Body of pancreas (tissue), 4 donors: ENCODE data around the gene SUV39H1. TPM values are rescaled to one million over a fixed set of nuclear protein-coding genes. Genes with fewer than 3 reads are reported as not detected.

Experiments used
- ATAC-seq: fragments of 150-250 bp; one replicate; pipeline ENCODE4 v1.9.1; 2016
- DNase-seq, 4 donors: peaks; one replicate each; pipeline ENCODE4 v3.0.0-alpha.2; 2019
- H3K27ac ChIP-seq, 4 donors: fragments of 200-600 bp; sonication (generic); 1 replicate in 3 of 4; 2 replicates in 1 of 4; pipeline versions ENCODE4 v1.5.1 to v1.6.1; 2016 to 2019; ENCODE audit warnings: mild to moderate bottlenecking in 1 of 4, mixed read lengths in 1 of 4, moderate library complexity in 1 of 4
- H3K27me3 ChIP-seq, 2 donors: fragments of 200-600 bp; sonication (generic); one replicate each; pipeline ENCODE4 v1.6.0; 2016; ENCODE audit warnings: mild to moderate bottlenecking in 1 of 2
- H3K36me3 ChIP-seq, 2 donors: fragments of 200-600 bp; sonication (generic); replicated peaks in 1 of 2; 2 replicates each; pipeline ENCODE4 v1.5.1; 2016; ENCODE audit warnings: low read depth in 2 of 2; ENCODE audit not compliant: insufficient read depth in 1 of 2
- H3K4me1 ChIP-seq: fragments of 200-600 bp; sonication (generic); one replicate; pipeline ENCODE4 v1.6.0; 2016
- H3K4me3 ChIP-seq, 2 donors: fragments of 200-600 bp; sonication (generic); 1 replicate in 1 of 2; 2 replicates in 1 of 2; pipeline ENCODE4 v1.5.1; 2016 to 2019
- H3K9me3 ChIP-seq, 3 donors: fragments of 200-600 bp; sonication (generic); 1 replicate in 2 of 3; 2 replicates in 1 of 3; pipeline ENCODE4 v1.5.1; 2016
- CTCF ChIP-seq, 7 experiments: fragments of 450-650 bp in 4 of 7; fragments of 200-600 bp in 3 of 7; sonication (generic) in 3 of 7; IDR thresholded peaks; one replicate each; pipeline ENCODE4 v1.5.1; 2016 to 2019; ENCODE audit warnings: antibody characterized with exemption in 7 of 7
- POLR2A ChIP-seq, 3 donors: fragments of 450-650 bp; IDR thresholded peaks; one replicate each; pipeline ENCODE4 v1.6.1; 2016; ENCODE audit warnings: antibody characterized with exemption in 3 of 3, mild to moderate bottlenecking in 2 of 3
- WGBS, 2 donors: methylation state at CpG; one replicate each; pipeline ENCODE4 v1.1.5; 2017; 5-methylcytosine and 5-hydroxymethylcytosine counted together
- intact Hi-C: fragments of 100-400 bp; cut with DNase I; formaldehyde crosslinking; loops from one replicate; pipeline ENCODE4 v1.15.1; 2023
- total RNA-seq, 2 donors: library from RNA; depleted of rRNA; stranded (reverse); fragments of >200 nt; gene quantifications; one replicate each; pipeline ENCODE4 v1.1.0, GENCODE V29; 2016

SUV39H1 gene
- total RNA-seq, 2 donors from 2014 or later, result 2.1 to 2.6 TPM

GRCh38 chrX:48719958-48720357 lies 23.4 kb downstream of the SUV39H1 start:
- ATAC-seq (no peak), DNase-seq (no peak)
- WGBS, 2 donors, result 33 to 60% methylated on average over 2 of the region's 2 CpGs
- H3K27me3 ChIP-seq, result no peaks in the 10 kb centered on the region
- H3K9me3 ChIP-seq, result no peaks in the 10 kb centered on the region
- TF ChIP-seq POLR2A (IDR thresholded peaks at IDR 0.05), result no peak
- no peak for TF ChIP-seq CTCF (IDR thresholded peaks at IDR 0.05)
- no peak overlapping the region for H3K27ac ChIP-seq
- intact Hi-C loops, result no loop called here
- H3K4me3 ChIP-seq, result no peak overlapping the region
- H3K36me3 ChIP-seq, result no peaks in the 10 kb centered on the region
- H3K4me1 ChIP-seq, result no peaks in the 10 kb centered on the region

DNA sequence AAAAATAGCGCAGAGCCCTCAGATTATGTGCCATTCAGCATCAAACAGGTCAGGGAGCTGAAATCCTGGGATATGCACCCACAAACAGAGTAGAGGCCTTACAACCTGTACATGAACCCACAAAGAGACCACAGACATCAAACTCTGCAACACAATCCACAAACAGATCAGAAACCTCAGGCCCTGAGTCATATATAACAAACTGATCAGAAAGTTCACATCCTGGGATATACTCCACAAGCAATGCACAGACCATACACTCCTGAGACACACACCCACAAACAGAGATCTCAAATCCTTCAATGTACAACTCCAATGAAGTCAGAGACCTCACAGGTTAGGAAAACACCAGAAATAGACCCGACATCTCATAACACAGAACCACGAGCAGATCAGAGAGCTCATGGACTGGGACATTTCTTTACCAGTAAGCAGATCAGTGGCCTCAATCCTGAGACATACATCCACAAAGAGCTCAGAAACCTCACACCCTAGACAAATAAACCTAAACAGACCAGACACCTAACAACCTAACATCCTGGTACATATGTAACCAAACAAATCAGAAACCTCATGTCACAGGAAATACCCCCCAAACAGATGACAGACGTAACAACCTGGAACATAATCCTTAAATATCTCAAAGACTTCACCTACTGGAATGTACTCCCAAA lies 24.2 kb downstream of the SUV39H1 start:
- WGBS, 2 donors, result 66 to 81% methylated on average over 4 of the region's 4 CpGs
- DNase-seq, result no peak
- TF ChIP-seq CTCF (IDR thresholded peaks at IDR 0.05), result no peak
- TF ChIP-seq POLR2A (IDR thresholded peaks at IDR 0.05), result no peak
- H3K27ac ChIP-seq, result no peak overlapping the region
- ATAC-seq, result no peak
- intact Hi-C loops, result no loop called here
- no peak overlapping the region for H3K4me3 ChIP-seq
- no peaks in the 10 kb centered on the region for H3K36me3 ChIP-seq
- no peaks in the 10 kb centered on the region for H3K4me1 ChIP-seq
- H3K27me3 ChIP-seq, result no peaks in the 10 kb centered on the region
- H3K9me3 ChIP-seq, result no peaks in the 10 kb centered on the region

DNA sequence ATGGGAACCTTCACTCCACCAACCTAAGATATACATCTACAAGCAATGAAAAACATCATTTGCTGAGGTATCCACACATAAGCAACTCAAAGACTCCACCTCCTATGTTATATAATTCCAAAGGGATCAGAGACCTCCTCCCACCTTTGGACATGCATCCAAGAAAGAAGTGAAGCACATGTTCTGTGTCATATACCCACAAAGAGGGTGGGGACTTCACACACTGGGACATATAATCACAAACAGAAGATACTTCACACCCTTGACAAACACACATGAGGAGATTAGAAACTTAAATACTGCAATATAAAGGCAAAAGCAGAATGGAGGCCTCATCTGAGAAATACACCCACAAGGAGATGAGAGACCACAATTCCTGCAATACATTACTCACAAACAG lies 25.4 kb downstream of the SUV39H1 start:
- intact Hi-C loops, result no loop called here

GRCh38 chrX:48726596-48726995 lies 30.1 kb downstream of the SUV39H1 start:
- WGBS, 2 donors, result 80% methylated on average over 1 to 2 of the region's 2 CpGs
- no peak overlapping the region for H3K27ac ChIP-seq
- H3K4me1 ChIP-seq, result no peaks in the 10 kb centered on the region
- ATAC-seq (no peak), DNase-seq (no peak)
- H3K36me3 ChIP-seq, result no peaks in the 10 kb centered on the region
- no peaks in the 10 kb centered on the region for H3K27me3 ChIP-seq
- intact Hi-C loops, result no loop called here
- no peak overlapping the region for H3K4me3 ChIP-seq
- TF ChIP-seq CTCF (IDR thresholded peaks at IDR 0.05) (no peak), POLR2A (IDR thresholded peaks at IDR 0.05) (no peak)
- H3K9me3 ChIP-seq, result no peaks in the 10 kb centered on the region

More for the DNA sequence above, 25.4 kb downstream of the SUV39H1 start:
- H3K9me3 ChIP-seq, result no peaks in the 10 kb centered on the region
- DNase-seq (no peak), ATAC-seq (no peak)
- H3K36me3 ChIP-seq, result no peaks in the 10 kb centered on the region
- TF ChIP-seq CTCF (IDR thresholded peaks at IDR 0.05) (no peak), POLR2A (IDR thresholded peaks at IDR 0.05) (no peak)
- H3K4me1 ChIP-seq, result no peaks in the 10 kb centered on the region
- no peaks in the 10 kb centered on the region for H3K27me3 ChIP-seq
- no peak overlapping the region for H3K27ac ChIP-seq
- no peak overlapping the region for H3K4me3 ChIP-seq

GRCh38 chrX:48728653-48729052 lies 32.1 kb downstream of the SUV39H1 start:
- no peaks in the 10 kb centered on the region for H3K4me1 ChIP-seq
- intact Hi-C loops, result no loop called here
- no peaks in the 10 kb centered on the region for H3K36me3 ChIP-seq
- DNase-seq (no peak), ATAC-seq (no peak)
- TF ChIP-seq POLR2A (IDR thresholded peaks at IDR 0.05) (no peak), CTCF (IDR thresholded peaks at IDR 0.05) (no peak)
- no peak overlapping the region for H3K27ac ChIP-seq
- no peaks in the 10 kb centered on the region for H3K9me3 ChIP-seq
- no peaks in the 10 kb centered on the region for H3K27me3 ChIP-seq
- H3K4me3 ChIP-seq, result no peak overlapping the region
